HCT116 (cell line): ENCODE results near the gene TBC1D8. TPM values are rescaled to one million over a fixed set of nuclear protein-coding genes. Genes with fewer than 3 reads are reported as not detected.

Experiments used
- ATAC-seq: fragments of 200-7000 bp; cut with Tn5 transposase; 2 replicates; pipeline ENCODE4 v1.9.1; 2020; ENCODE audit warnings: mild to moderate bottlenecking, moderate library complexity
- BruUV-seq: library from RNA; stranded (reverse); fragments of 400-500 nt; replicated peaks from 2 replicates; lab custom pipeline; 2021; lab: Mats Ljungman, UMichigan
- CTCF ChIA-PET: fragments of 300-600 bp; sonication (Branson Sonifier 250); formaldehyde crosslinking; loops from one replicate; lab custom pipeline; 2021; ENCODE audit warnings: antibody characterized with exemption; lab: Charles Lee
- POLR2A ChIA-PET: fragments of 300-600, 350-600 bp; sonication (Branson Sonifier 250); formaldehyde crosslinking; loops from one replicate; lab custom pipeline; 2021; ENCODE audit warnings: antibody characterized with exemption; lab: Charles Lee
- RAD21 ChIA-PET, 2 experiments: fragments of 300-600 bp; sonication (Branson Sonifier 250); formaldehyde crosslinking; loops; one replicate each; lab custom pipeline; 2023; ENCODE audit warnings: low total read pairs in 2 of 2; ENCODE audit not compliant: uncharacterized antibody in 2 of 2, unreplicated experiment in 2 of 2, low non-redundant PET in 1 of 2; lab: Charles Lee
- DNase-seq: peaks from one replicate; pipeline ENCODE4 v3.0.0-alpha.2; 2010; ENCODE audit warnings: low read depth, low spot score
- H2AFZ ChIP-seq: fragments of 200-600 bp; shearing (Covaris generic), sonication (generic); 2 replicates; pipeline ENCODE4 v1.6.1; 2017; ENCODE audit warnings: low read depth, mixed run types, mixed read lengths, antibody characterized with exemption, low read length; ENCODE audit not compliant: poor library complexity, severe bottlenecking
- H3K27ac ChIP-seq: 2 replicates; pipeline ENCODE4 v1.5.1; 2012; ENCODE audit warnings: low read depth, low read length
- H3K27me3 ChIP-seq: fragments of 200-600 bp; sonication (generic); 2 replicates; pipeline ENCODE4 v1.6.1; 2016; ENCODE audit warnings: mixed run types, low read length, mixed read lengths; ENCODE audit not compliant: insufficient read depth
- H3K36me3 ChIP-seq, 2 experiments: fragments of 200-500 bp in 1 of 2; fragments of 200-600 bp in 1 of 2; sonication (Bioruptor generic) in 1 of 2; sonication (generic) in 1 of 2; 2 replicates each; pipeline versions ENCODE4 v1.5.1 to v1.6.1; 2014 to 2016; ENCODE audit warnings: low read length in 2 of 2, inconsistent platforms in 1 of 2, mixed read lengths in 1 of 2, mixed run types in 1 of 2; ENCODE audit not compliant: insufficient read depth in 2 of 2, control insufficient read depth in 1 of 2
- H3K4me1 ChIP-seq, 2 experiments: fragments of 200-600 bp in 1 of 2; sonication (generic) in 1 of 2; 2 replicates each; pipeline versions ENCODE4 v1.5.1 to v1.6.1; 2012 to 2017; ENCODE audit warnings: low read length in 2 of 2, inconsistent platforms in 1 of 2, mild to moderate bottlenecking in 1 of 2, mixed read lengths in 1 of 2, mixed run types in 1 of 2, moderate library complexity in 1 of 2; ENCODE audit not compliant: insufficient read depth in 2 of 2, control insufficient read depth in 1 of 2
- H3K4me2 ChIP-seq: fragments of 200-600 bp; sonication (generic); 2 replicates; pipeline ENCODE4 v1.6.1; 2017; ENCODE audit warnings: mixed run types, low read length, mixed read lengths
- H3K4me3 ChIP-seq, 2 experiments: fragments of 200-600 bp in 1 of 2; sonication (generic) in 1 of 2; replicated peaks in 1 of 2; 2 replicates each; pipeline ENCODE4 v1.5.1; 2011 to 2016; ENCODE audit warnings: low read length in 2 of 2, control low read depth in 1 of 2, low read depth in 1 of 2, mild to moderate bottlenecking in 1 of 2, mixed read lengths in 1 of 2, mixed run types in 1 of 2
- H3K79me2 ChIP-seq: fragments of 200-600 bp; sonication (generic); 2 replicates; pipeline ENCODE4 v1.6.1; 2017; ENCODE audit warnings: mild to moderate bottlenecking, mixed run types, low read length, moderate library complexity, mixed read lengths; ENCODE audit not compliant: insufficient read depth
- H3K9ac ChIP-seq: fragments of 200-600 bp; sonication (generic); 2 replicates; pipeline ENCODE4 v1.6.1; 2016; ENCODE audit warnings: low read length, mixed read lengths
- H3K9me2 ChIP-seq: fragments of 200-600 bp; sonication (generic), shearing (Covaris generic); 2 replicates; pipeline ENCODE4 v1.6.1; 2017; ENCODE audit warnings: mixed run types, mild to moderate bottlenecking, moderate library complexity; ENCODE audit not compliant: insufficient read depth
- H3K9me3 ChIP-seq, 2 experiments: fragments of 200-500 bp in 1 of 2; fragments of 200-600 bp in 1 of 2; sonication (Bioruptor generic) in 1 of 2; sonication (generic) in 1 of 2; 2 replicates each; pipeline ENCODE4 v1.6.1; 2014 to 2017; ENCODE audit warnings: low read length in 2 of 2, mixed read lengths in 2 of 2, inconsistent platforms in 1 of 2, low read depth in 1 of 2, mild to moderate bottlenecking in 1 of 2, mixed run types in 1 of 2, moderate library complexity in 1 of 2; ENCODE audit not compliant: control insufficient read depth in 1 of 2, insufficient read depth in 1 of 2
- H4K20me1 ChIP-seq: fragments of 200-600 bp; sonication (generic), shearing (Covaris generic); 2 replicates; pipeline ENCODE4 v1.6.1; 2017; ENCODE audit warnings: mixed run types, mild to moderate bottlenecking, moderate library complexity; ENCODE audit not compliant: insufficient read depth
- CBX3 ChIP-seq: IDR thresholded peaks from 2 replicates; pipeline ENCODE4 v1.6.1; 2012; ENCODE audit warnings: low read depth
- EGR1 ChIP-seq: IDR thresholded peaks from 2 replicates; pipeline ENCODE4 v1.6.1; 2012; ENCODE audit warnings: low read depth
- ELF1 ChIP-seq: IDR thresholded peaks from 2 replicates; pipeline ENCODE4 v1.6.1; 2012; ENCODE audit warnings: low read depth, borderline replicate concordance
- EZH2 ChIP-seq: fragments of 200-600 bp; sonication (generic); IDR thresholded peaks from 2 replicates; pipeline ENCODE4 v1.6.1; 2017; ENCODE audit warnings: antibody characterized with exemption, mixed run types
- EZH2phosphoT487 ChIP-seq: fragments of 200-600 bp; IDR thresholded peaks from 2 replicates; pipeline ENCODE4 v1.6.1; 2018; ENCODE audit warnings: antibody characterized with exemption, borderline replicate concordance
- JUND ChIP-seq: IDR thresholded peaks from 2 replicates; pipeline ENCODE4 v1.6.1; 2012
- POLR2A ChIP-seq: IDR thresholded peaks from 2 replicates; pipeline ENCODE4 v1.7.0; 2011; ENCODE audit warnings: borderline replicate concordance; ENCODE audit not compliant: insufficient read depth, insufficient read length; ENCODE audit errors: extremely low read depth
- POLR2AphosphoS5 ChIP-seq: IDR thresholded peaks from 2 replicates; pipeline ENCODE4 v1.6.1; 2011; ENCODE audit warnings: mild to moderate bottlenecking, low read depth, low read length, moderate library complexity
- RAD21 ChIP-seq: IDR thresholded peaks from 2 replicates; pipeline ENCODE4 v1.6.1; 2012; ENCODE audit warnings: low read depth, mild to moderate bottlenecking
- REST ChIP-seq: IDR thresholded peaks from 2 replicates; pipeline ENCODE4 v1.6.1; 2012; ENCODE audit warnings: low read depth
- SIN3A ChIP-seq: IDR thresholded peaks from 2 replicates; pipeline ENCODE4 v1.6.1; 2012; ENCODE audit warnings: low read depth
- SP1 ChIP-seq: IDR thresholded peaks from 2 replicates; pipeline ENCODE4 v1.6.1; 2012; ENCODE audit warnings: low read depth
- SRF ChIP-seq: IDR thresholded peaks from 2 replicates; pipeline ENCODE4 v1.6.1; 2012; ENCODE audit warnings: low read depth
- TCF7L2 ChIP-seq: IDR thresholded peaks from 2 replicates; pipeline ENCODE4 v1.7.0; 2011; ENCODE audit warnings: borderline replicate concordance, inconsistent platforms; ENCODE audit not compliant: insufficient read depth, insufficient read length; ENCODE audit errors: extremely low read depth
- ZBTB33 ChIP-seq: IDR thresholded peaks from 2 replicates; pipeline ENCODE4 v1.6.1; 2011; ENCODE audit warnings: mild to moderate bottlenecking, low read length, moderate library complexity; ENCODE audit not compliant: insufficient replicate concordance; ENCODE audit errors: extremely low read depth
- ZFX ChIP-seq: fragments of 450-650 bp; IDR thresholded peaks from 2 replicates; pipeline ENCODE4 v1.6.1; 2017
- ZNF274 ChIP-seq: fragments of 200-500 bp; sonication (Bioruptor generic); IDR thresholded peaks from 2 replicates; pipeline ENCODE4 v1.6.1; 2014; ENCODE audit warnings: mild to moderate bottlenecking, low read depth, low read length, inconsistent platforms
- intact Hi-C: fragments of 100-400 bp; cut with micrococcal nuclease; formaldehyde crosslinking; loops from 2 replicates; pipeline ENCODE4 v1.10.0; 2022
- total RNA-seq: library from RNA; stranded (reverse); gene quantifications from one replicate; pipeline ENCODE4 v1.2.1, GENCODE V29; 2021; ENCODE audit not compliant: unreplicated experiment
- TF ChIP-seq, protein P1 (sequence below): IDR thresholded peaks from 2 replicates; pipeline ENCODE4 v1.6.1; 2012
- TF ChIP-seq, protein P2 (sequence below), 3 experiments: fragments of 200-600 bp in 1 of 3; sonication (generic) in 1 of 3; IDR thresholded peaks in 2 of 3; conservative IDR thresholded peaks in 1 of 3; 2 replicates each; pipeline ENCODE4 v1.5.1; 2012 to 2017; ENCODE audit warnings: low read depth in 2 of 3, low read length in 2 of 3, antibody characterized with exemption in 1 of 3, borderline replicate concordance in 1 of 3, control low read depth in 1 of 3, mild to moderate bottlenecking in 1 of 3, mixed read lengths in 1 of 3, mixed run types in 1 of 3, moderate library complexity in 1 of 3; ENCODE audit not compliant: insufficient read depth in 1 of 3

TBC1D8 gene
- total RNA-seq, 1 experiment from 2014 or later: 44.0 TPM

DNA sequence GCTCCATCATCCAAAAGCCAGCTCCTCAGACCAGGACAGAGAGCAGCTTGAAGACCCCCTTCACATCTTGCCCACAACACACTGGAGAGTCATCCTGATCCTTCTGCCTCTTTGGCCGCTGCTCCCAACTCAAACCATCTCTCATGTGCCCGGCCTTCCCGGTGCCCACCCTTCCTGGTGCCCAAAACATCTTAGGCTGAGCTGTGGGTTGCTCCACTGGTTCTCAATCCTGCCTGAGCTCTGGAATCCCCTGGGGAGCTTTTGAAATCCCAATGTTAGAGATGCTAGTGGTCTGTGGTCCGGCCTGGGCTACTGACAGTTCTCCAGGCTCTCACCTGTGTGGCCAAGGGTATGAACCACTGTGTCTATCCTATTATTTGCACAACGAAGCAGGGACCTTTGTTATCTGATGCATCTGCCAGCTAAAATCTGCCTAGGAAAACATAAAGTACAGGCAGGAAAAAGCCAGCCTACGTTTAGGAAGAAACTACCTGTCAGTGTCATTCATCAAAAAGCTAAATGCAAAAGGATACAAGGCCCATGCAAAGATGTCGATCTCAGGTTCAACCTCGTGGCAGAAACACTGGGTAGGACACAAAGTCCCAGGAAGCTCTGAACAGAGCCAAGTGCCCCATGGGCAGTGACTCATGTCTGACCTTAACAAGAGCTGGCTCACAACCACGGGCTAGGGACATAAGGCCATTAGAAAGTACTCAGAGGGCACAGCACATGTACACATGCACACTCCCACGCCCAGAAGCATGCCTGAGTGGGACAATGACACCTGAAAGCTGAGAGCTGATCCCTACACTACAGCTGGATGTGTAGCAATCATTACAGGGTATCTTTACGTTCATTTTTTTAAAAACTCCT lies 30.8 kb downstream of the TBC1D8 start:
- CTCF ChIA-PET: interaction anchor here (0.8 to 1.8 kb wide), 3 partner anchors 33 to 1120 kb away, joined by 3 to 5 read pairs (median 3); no protein-coding TSS in a partner anchor
- ATAC-seq (peak; percentile 67), DNase-seq (peak; percentile 85)
- Histone ChIP-seq H3K9me2 (no peaks in the 10 kb centered on the region), H3K27ac (peak overlapping the region; percentile 51), H3K9me3 (no peaks in the 10 kb centered on the region), H3K4me1 (peaks cover 71 to 76% of the 10 kb centered on the region in 2 experiments), H3K79me2 (peaks cover 77% of the 10 kb centered on the region), H3K27me3 (no peaks in the 10 kb centered on the region), H3K4me3 (no peak overlapping the region; a peak in 1 of 4 replicates), H4K20me1 (no peaks in the 10 kb centered on the region), H3K9ac (peak overlapping the region; percentile 45), H3K4me2 (peak overlapping the region; percentile 68), H2AFZ (no peak overlapping the region), H3K36me3 (no peaks in the 10 kb centered on the region)
- intact Hi-C loops: no loop called here
- no TSS peak for BruUV-seq
- RAD21 ChIA-PET: interaction anchor here in 1 of 2 experiments (0.5 kb wide), 1 partner anchor 31 kb away, joined by 3 read pairs; the partner anchor contains the start of gene TBC1D8
- POLR2A ChIA-PET: interaction anchor here (1.0 to 2.6 kb wide), 2 partner anchors 26 to 85 kb away, joined by 3 to 9 read pairs; no protein-coding TSS in a partner anchor
- no peak for TF ChIP-seq ZNF274
- no peak for TF ChIP-seq POLR2A
- peak; percentile 66 for TF ChIP-seq POLR2AphosphoS5
- TF ChIP-seq JUND: peak; percentile 92
- TF ChIP-seq, protein P1, sequence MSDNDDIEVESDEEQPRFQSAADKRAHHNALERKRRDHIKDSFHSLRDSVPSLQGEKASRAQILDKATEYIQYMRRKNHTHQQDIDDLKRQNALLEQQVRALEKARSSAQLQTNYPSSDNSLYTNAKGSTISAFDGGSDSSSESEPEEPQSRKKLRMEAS: peak; percentile 99
- TF ChIP-seq EZH2phosphoT487: no peak
- TF ChIP-seq ZBTB33: no peak
- TF ChIP-seq ZFX: no peak
- TF ChIP-seq SP1: peak; percentile 93
- TF ChIP-seq CBX3: peak; percentile 99
- no peak for TF ChIP-seq EZH2
- TF ChIP-seq, protein P2, sequence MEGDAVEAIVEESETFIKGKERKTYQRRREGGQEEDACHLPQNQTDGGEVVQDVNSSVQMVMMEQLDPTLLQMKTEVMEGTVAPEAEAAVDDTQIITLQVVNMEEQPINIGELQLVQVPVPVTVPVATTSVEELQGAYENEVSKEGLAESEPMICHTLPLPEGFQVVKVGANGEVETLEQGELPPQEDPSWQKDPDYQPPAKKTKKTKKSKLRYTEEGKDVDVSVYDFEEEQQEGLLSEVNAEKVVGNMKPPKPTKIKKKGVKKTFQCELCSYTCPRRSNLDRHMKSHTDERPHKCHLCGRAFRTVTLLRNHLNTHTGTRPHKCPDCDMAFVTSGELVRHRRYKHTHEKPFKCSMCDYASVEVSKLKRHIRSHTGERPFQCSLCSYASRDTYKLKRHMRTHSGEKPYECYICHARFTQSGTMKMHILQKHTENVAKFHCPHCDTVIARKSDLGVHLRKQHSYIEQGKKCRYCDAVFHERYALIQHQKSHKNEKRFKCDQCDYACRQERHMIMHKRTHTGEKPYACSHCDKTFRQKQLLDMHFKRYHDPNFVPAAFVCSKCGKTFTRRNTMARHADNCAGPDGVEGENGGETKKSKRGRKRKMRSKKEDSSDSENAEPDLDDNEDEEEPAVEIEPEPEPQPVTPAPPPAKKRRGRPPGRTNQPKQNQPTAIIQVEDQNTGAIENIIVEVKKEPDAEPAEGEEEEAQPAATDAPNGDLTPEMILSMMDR (IDR thresholded peaks at IDR 0.05 in 2 of 3, conservative IDR thresholded peaks at IDR 0.05 in 1 of 3; ENCODE audit: borderline replicate concordance in 1 of 3, insufficient read depth in 1 of 3, low read depth in 2 of 3, low read length in 2 of 3): no peak
- TF ChIP-seq SRF: peak; percentile 69
- no peak for TF ChIP-seq ELF1
- peak; percentile 84 for TF ChIP-seq EGR1
- no peak for TF ChIP-seq REST
- TF ChIP-seq TCF7L2: no peak
- peak; percentile 28; the same call in 1 of the 2 replicates for TF ChIP-seq RAD21
- TF ChIP-seq SIN3A: peak; percentile 89
